HEK293T (cell line): ENCODE results near the gene UNC13D.
A peak's percentile ranks its signal among the peaks of the same experiment; 100 is the strongest.

Experiments used
- CTCF ChIA-PET: fragments of 350-600 bp; formaldehyde crosslinking; extraction: SDS; loops from one replicate; lab custom pipeline; 2021; ENCODE audit warnings: antibody characterized with exemption, inconsistent platforms; lab: Yijun Ruan, JAX
- POLR2A ChIA-PET: fragments of 350-600 bp; formaldehyde crosslinking; extraction: SDS; loops from one replicate; lab custom pipeline; 2020; ENCODE audit warnings: antibody characterized with exemption, inconsistent platforms; lab: Yijun Ruan, JAX
- DNase-seq: peaks from one replicate; pipeline ENCODE4 v3.0.0; 2012; ENCODE audit warnings: mixed read lengths; ENCODE audit errors: extremely low spot score
- ARNT ChIP-seq: fragments of 450-650 bp; IDR thresholded peaks from 2 replicates; pipeline ENCODE4 v1.6.1; 2017; ENCODE audit warnings: mild to moderate bottlenecking
- BHLHE40 ChIP-seq: fragments of 450-650 bp; IDR thresholded peaks from 2 replicates; pipeline ENCODE4 v1.6.1; 2016; ENCODE audit warnings: mild to moderate bottlenecking, moderate library complexity, borderline replicate concordance
- CTBP1 ChIP-seq: fragments of 450-650 bp; IDR thresholded peaks from 2 replicates; pipeline ENCODE4 v1.6.1; 2016; ENCODE audit warnings: borderline replicate concordance
- ELF4 ChIP-seq: fragments of 450-650 bp; IDR thresholded peaks from 2 replicates; pipeline ENCODE4 v1.6.1; 2017; ENCODE audit warnings: antibody characterized with exemption
- FOXA1 ChIP-seq: fragments of 450-650 bp; IDR thresholded peaks from 2 replicates; pipeline ENCODE4 v1.6.1; 2016; ENCODE audit warnings: mild to moderate bottlenecking
- FOXK2 ChIP-seq: fragments of 450-650 bp; IDR thresholded peaks from 2 replicates; pipeline ENCODE4 v1.6.1; 2016; ENCODE audit warnings: mild to moderate bottlenecking
- FOXM1 ChIP-seq: fragments of 450-650 bp; IDR thresholded peaks from 2 replicates; pipeline ENCODE4 v1.6.1; 2017; ENCODE audit warnings: mild to moderate bottlenecking, borderline replicate concordance
- HDGF ChIP-seq: fragments of 450-650 bp; IDR thresholded peaks from 2 replicates; pipeline ENCODE4 v1.6.1; 2017; ENCODE audit warnings: antibody characterized with exemption, borderline replicate concordance
- L3MBTL2 ChIP-seq: fragments of 450-650 bp; conservative IDR thresholded peaks from 2 replicates; pipeline ENCODE4 v1.6.1; 2016; ENCODE audit warnings: mild to moderate bottlenecking
- LEF1 ChIP-seq: fragments of 450-650 bp; IDR thresholded peaks from 2 replicates; pipeline ENCODE4 v1.6.1; 2017; ENCODE audit warnings: mild to moderate bottlenecking, borderline replicate concordance
- NFRKB ChIP-seq: fragments of 450-650 bp; IDR thresholded peaks from 2 replicates; pipeline ENCODE4 v1.6.1; 2016; ENCODE audit warnings: mild to moderate bottlenecking, moderate library complexity
- SP1 ChIP-seq: fragments of 450-650 bp; IDR thresholded peaks from 2 replicates; pipeline ENCODE4 v1.6.1; 2017
- SUZ12 ChIP-seq: fragments of 450-650 bp; IDR thresholded peaks from 2 replicates; pipeline ENCODE4 v1.6.1; 2016; ENCODE audit warnings: mild to moderate bottlenecking
- TARDBP ChIP-seq: fragments of 450-650 bp; IDR thresholded peaks from 2 replicates; pipeline ENCODE4 v1.6.1; 2016
- ZNF384 ChIP-seq: fragments of 450-650 bp; IDR thresholded peaks from 2 replicates; pipeline ENCODE4 v1.6.1; 2016
- TF ChIP-seq, protein P1 (sequence below): fragments of 450-650 bp; IDR thresholded peaks from 2 replicates; pipeline ENCODE4 v1.6.1; 2016

Gene UNC13D

DNA sequence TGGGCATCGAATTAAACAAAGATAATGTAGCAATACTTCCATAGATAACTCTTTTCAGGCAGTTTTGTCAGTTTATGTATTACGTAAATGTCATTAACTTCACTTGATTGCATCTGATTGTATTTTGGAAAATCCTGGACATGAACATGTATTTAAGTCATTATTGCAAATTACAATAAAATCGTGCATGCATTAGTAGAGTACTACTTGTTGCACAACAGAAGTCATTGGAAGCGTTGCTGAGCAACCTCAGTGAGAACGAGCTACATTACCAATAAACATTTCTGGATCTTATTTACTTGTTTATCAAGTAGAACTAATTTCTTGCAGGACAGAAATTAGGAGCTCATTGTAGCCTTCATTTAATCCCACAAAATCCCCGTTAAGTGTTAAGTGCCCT is 53.0 kb downstream of the UNC13D start:
- ChIA-PET POLR2A (interaction anchor here (4.2 kb wide), 1 partner anchor 12 kb away, joined by 34 read pairs; a partner anchor contains a TSS), CTCF (interaction anchor here (1.5 kb wide), 1 partner anchor 8 kb away, joined by 7 read pairs; no protein-coding TSS in a partner anchor)
- DNase-seq: no peak
- TF ChIP-seq SP1 (no peak), L3MBTL2 (no peak), FOXA1 (no peak), LEF1 (no peak), FOXK2 (no peak), NFRKB (no peak), ELF4 (no peak), ZNF384 (no peak), SUZ12 (no peak), TARDBP (no peak), HDGF (no peak), FOXM1 (no peak), BHLHE40 (no peak), ARNT (no peak), CTBP1 (no peak)
- TF ChIP-seq, protein P1, sequence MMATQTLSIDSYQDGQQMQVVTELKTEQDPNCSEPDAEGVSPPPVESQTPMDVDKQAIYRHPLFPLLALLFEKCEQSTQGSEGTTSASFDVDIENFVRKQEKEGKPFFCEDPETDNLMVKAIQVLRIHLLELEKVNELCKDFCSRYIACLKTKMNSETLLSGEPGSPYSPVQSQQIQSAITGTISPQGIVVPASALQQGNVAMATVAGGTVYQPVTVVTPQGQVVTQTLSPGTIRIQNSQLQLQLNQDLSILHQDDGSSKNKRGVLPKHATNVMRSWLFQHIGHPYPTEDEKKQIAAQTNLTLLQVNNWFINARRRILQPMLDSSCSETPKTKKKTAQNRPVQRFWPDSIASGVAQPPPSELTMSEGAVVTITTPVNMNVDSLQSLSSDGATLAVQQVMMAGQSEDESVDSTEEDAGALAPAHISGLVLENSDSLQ: no peak

DNA sequence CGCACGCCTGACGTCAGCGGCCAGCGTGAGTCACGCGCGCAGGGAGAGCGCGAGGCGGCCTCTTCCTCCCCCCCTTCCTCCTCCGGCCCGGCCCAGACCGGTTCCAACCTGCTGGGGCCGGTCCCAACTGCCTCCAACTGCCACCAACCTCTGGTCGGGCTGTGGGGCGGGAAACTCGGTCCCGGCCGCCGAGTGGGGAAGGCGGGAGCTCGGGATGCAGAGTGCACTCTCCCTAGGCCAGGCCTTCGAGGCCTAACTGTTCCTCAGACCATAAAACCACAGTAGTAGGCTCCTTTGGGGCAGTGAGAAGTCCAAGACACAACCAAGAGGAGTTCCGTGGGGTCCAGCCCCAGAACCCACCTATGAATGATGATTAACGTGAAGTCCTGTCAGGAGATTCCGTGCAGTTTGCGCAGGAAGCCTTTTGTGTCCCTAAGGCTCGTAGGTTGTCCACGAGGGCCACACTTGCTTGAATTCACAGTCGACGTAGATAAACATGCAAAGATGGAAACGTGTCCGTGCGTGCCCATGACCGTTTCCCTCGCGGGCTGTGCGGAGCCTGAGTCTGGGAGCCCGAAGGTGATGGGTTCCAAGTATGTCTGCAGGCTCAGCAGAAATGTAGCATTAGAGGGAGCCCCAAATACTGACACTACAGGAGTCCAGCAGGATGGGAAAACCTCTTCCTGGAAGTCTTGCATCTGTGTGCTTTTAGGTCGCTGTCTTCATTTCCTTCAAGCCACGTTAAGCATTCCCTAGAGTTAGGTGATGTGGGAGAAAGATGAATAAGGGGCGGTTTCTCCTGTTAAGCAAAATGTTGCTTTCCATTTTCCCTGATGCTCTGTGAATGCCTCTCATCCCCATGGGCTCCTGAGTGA is 59.0 kb downstream of the UNC13D start:
- DNase-seq: peak; percentile 83
- TF ChIP-seq L3MBTL2 (peak; percentile 98), HDGF (0 out of 2 replicates have a peak, but pooled peaks have one; percentile 33), TARDBP (no peak), LEF1 (peak; percentile 99), ARNT (0 out of 2 replicates have a peak, but pooled peaks have one; percentile 45)
- CTCF ChIA-PET: no interaction called here
- POLR2A ChIA-PET: interaction anchor here (0.6 to 6.3 kb wide), 14 partner anchors 9 to 193 kb away, joined by 3 to 63 read pairs (median 4); partner anchors contain the start of genes ACOX1, GALK1 and WBP2

DNA sequence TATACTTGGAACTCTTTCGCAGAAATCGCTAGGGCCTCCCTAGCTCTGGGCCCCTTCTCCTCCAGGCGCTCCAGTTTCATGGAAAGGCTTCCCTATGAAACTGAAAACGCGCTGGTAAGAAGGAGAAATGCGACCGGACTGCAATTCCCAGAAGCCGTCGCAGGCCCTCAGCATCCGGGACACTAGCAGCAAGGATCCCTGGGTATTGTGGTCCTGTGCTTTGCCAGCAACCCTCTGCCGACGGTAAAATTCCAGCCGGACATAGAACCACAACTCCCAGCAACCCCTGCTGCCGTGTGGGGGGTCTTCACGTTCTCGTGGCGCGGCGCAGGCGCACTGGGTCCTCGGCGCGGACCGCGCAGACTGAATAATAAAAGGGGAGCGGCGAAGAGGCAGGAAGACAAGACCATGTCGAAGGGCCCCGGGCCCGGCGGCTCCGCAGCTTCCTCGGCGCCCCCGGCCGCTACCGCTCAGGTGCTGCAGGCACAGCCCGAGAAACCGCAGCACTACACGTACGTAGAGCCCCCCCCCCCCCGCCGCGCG is 59.7 kb downstream of the UNC13D start, which contains the start of gene UNK:
Gene UNK (plus strand): TSS at position 334 of the 543 bp plus-strand sequence. CDS start 75 bp downstream, at position 409.
- DNase-seq: peak; percentile 95
- POLR2A ChIA-PET: interaction anchor here (0.6 to 6.3 kb wide), 11 partner anchors 10 to 194 kb away, joined by 3 to 63 read pairs (median 4); partner anchors contain the start of genes ACOX1, GALK1 and WBP2
- TF ChIP-seq ELF4 (peak; percentile 96), HDGF (no peak), SP1 (no peak), SUZ12 (no peak; the same call in 1 of the 2 replicates), FOXA1 (no peak)
- TF ChIP-seq, protein P1: 0 out of 2 replicates have a peak, but pooled peaks have one; percentile 22
- CTCF ChIA-PET: interaction anchor here (2.7 kb wide), 1 partner anchor 19 kb away, joined by 9 read pairs; the partner anchor contains the start of gene GALK1

DNA sequence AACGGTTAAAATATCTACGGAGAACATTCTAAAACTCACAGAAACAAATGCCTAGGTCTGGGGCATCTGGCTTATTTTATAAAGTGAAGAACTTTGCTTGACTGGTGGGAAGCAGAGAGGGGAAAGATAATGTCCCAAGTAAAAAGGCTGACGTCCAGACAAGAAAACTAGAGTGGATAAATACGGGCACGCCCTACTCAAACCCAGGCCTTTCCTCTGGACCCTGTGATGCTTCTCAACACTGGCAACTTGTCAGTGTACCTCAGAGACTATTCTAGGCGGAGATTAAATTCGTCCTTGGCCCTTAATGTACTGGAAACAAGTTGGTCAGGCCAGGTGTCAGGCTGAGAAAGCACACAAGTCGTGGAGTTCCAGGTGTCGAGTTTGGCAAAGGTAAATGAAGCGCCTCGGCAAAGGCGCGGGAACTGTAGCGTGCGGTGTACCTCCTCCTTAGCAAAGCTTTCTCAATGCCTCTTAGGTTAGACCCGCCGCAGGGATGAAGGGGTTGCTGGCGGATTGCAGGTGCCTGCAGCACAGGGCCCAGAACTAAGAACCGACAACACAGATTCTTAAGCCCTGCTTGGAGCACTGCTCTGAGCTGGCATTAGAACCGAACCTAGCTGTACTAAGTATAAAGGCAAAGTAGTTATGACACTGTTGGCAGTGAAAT is 60.3 kb downstream of the UNC13D start:
- ChIA-PET POLR2A (interaction anchor here (0.7 to 6.3 kb wide), 14 partner anchors 9 to 194 kb away, joined by 3 to 63 read pairs (median 4); partner anchors contain the start of genes ACOX1, FBF1, GALK1 and WBP2), CTCF (interaction anchor here (0.6 to 2.7 kb wide), 13 partner anchors 8 to 335 kb away, joined by 3 to 9 read pairs (median 4); partner anchors contain the start of gene GALK1)
- TF ChIP-seq, protein P1: no peak
- TF ChIP-seq CTBP1: no peak
- TF ChIP-seq HDGF: no peak
- TF ChIP-seq LEF1: no peak
- no peak for TF ChIP-seq ARNT
- no peak for TF ChIP-seq FOXA1
- no peak for TF ChIP-seq BHLHE40
- TF ChIP-seq ELF4: no peak
- TF ChIP-seq SP1: no peak
- TF ChIP-seq L3MBTL2: no peak
- no peak for TF ChIP-seq FOXK2
- TF ChIP-seq FOXM1: no peak
- TF ChIP-seq NFRKB: no peak
- no peak for DNase-seq

DNA sequence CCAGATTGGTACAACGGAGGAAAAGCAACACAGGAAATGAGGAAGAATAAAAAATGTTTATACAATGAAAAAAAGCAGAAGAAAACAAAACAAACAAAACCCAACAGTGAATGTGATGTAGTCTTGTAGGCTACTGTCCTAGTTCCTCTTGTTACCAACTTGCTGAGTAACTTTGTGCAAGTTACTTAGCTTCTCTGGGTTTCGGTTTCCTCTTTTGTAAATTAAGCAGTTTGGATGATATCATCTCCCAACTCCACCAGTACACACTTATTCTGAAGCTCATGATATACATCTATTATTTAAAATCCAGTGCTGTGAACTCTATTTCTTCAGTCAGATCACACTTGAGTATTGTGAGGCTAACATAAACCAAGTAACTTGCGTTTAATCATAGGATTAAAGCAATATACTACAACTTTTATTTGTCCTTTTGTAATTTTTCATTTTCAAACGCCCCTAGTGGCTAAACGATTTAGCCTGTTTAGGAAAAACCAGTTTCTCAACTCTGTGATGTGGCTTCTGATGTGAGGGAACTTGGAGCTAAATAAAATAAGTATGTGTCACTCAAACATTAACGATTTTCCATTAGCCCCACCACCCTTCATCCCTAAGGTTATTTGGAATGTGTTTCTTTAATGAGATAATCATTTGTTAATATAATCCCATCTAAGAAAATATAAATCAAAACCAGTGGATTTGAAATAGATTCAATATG is 61.0 kb downstream of the UNC13D start:
- TF ChIP-seq ELF4 (no peak), CTBP1 (no peak)
- TF ChIP-seq, protein P1: peak; percentile 93
- ChIA-PET POLR2A (interaction anchor here (0.6 to 6.3 kb wide), 10 partner anchors 8 to 158 kb away, joined by 3 to 63 read pairs (median 4); partner anchors contain the start of genes FBF1, GALK1 and WBP2), CTCF (interaction anchor here (0.6 to 2.7 kb wide), 16 partner anchors 8 to 335 kb away, joined by 3 to 9 read pairs (median 4); partner anchors contain the start of genes GALK1 and WBP2)
- no peak for DNase-seq
